HCT116 (cell line): ENCODE data around the gene PPP1R37. TPM values are rescaled to one million over a fixed set of nuclear protein-coding genes. Genes with fewer than 3 reads are reported as not detected.

Experiments
- ATAC-seq: fragments of 200-7000 bp; cut with Tn5 transposase; 2 replicates; pipeline ENCODE4 v1.9.1; 2020; ENCODE audit warnings: mild to moderate bottlenecking, moderate library complexity
- BruUV-seq: library from RNA; stranded (reverse); fragments of 400-500 nt; replicated peaks from 2 replicates; lab custom pipeline; 2021; lab: Mats Ljungman, UMichigan
- CTCF ChIA-PET: fragments of 300-600 bp; sonication (Branson Sonifier 250); formaldehyde crosslinking; loops from one replicate; lab custom pipeline; 2021; ENCODE audit warnings: antibody characterized with exemption; lab: Charles Lee
- POLR2A ChIA-PET: fragments of 300-600, 350-600 bp; sonication (Branson Sonifier 250); formaldehyde crosslinking; loops from one replicate; lab custom pipeline; 2021; ENCODE audit warnings: antibody characterized with exemption; lab: Charles Lee
- RAD21 ChIA-PET, 2 experiments: fragments of 300-600 bp; sonication (Branson Sonifier 250); formaldehyde crosslinking; loops; one replicate each; lab custom pipeline; 2023; ENCODE audit warnings: low total read pairs in 2 of 2; ENCODE audit not compliant: uncharacterized antibody in 2 of 2, unreplicated experiment in 2 of 2, low non-redundant PET in 1 of 2; lab: Charles Lee
- DNase-seq: peaks from one replicate; pipeline ENCODE4 v3.0.0-alpha.2; 2010; ENCODE audit warnings: low read depth, low spot score
- H2AFZ ChIP-seq: fragments of 200-600 bp; shearing (Covaris generic), sonication (generic); 2 replicates; pipeline ENCODE4 v1.6.1; 2017; ENCODE audit warnings: low read depth, mixed run types, mixed read lengths, antibody characterized with exemption, low read length; ENCODE audit not compliant: poor library complexity, severe bottlenecking
- H3K27ac ChIP-seq: 2 replicates; pipeline ENCODE4 v1.5.1; 2012; ENCODE audit warnings: low read depth, low read length
- H3K27me3 ChIP-seq: fragments of 200-600 bp; sonication (generic); 2 replicates; pipeline ENCODE4 v1.6.1; 2016; ENCODE audit warnings: mixed run types, low read length, mixed read lengths; ENCODE audit not compliant: insufficient read depth
- H3K36me3 ChIP-seq, 2 experiments: fragments of 200-500 bp in 1 of 2; fragments of 200-600 bp in 1 of 2; sonication (Bioruptor generic) in 1 of 2; sonication (generic) in 1 of 2; 2 replicates each; pipeline versions ENCODE4 v1.5.1 to v1.6.1; 2014 to 2016; ENCODE audit warnings: low read length in 2 of 2, inconsistent platforms in 1 of 2, mixed read lengths in 1 of 2, mixed run types in 1 of 2; ENCODE audit not compliant: insufficient read depth in 2 of 2, control insufficient read depth in 1 of 2
- H3K4me1 ChIP-seq, 2 experiments: fragments of 200-600 bp in 1 of 2; sonication (generic) in 1 of 2; 2 replicates each; pipeline versions ENCODE4 v1.5.1 to v1.6.1; 2012 to 2017; ENCODE audit warnings: low read length in 2 of 2, inconsistent platforms in 1 of 2, mild to moderate bottlenecking in 1 of 2, mixed read lengths in 1 of 2, mixed run types in 1 of 2, moderate library complexity in 1 of 2; ENCODE audit not compliant: insufficient read depth in 2 of 2, control insufficient read depth in 1 of 2
- H3K4me2 ChIP-seq: fragments of 200-600 bp; sonication (generic); 2 replicates; pipeline ENCODE4 v1.6.1; 2017; ENCODE audit warnings: mixed run types, low read length, mixed read lengths
- H3K4me3 ChIP-seq, 2 experiments: fragments of 200-600 bp in 1 of 2; sonication (generic) in 1 of 2; replicated peaks in 1 of 2; 2 replicates each; pipeline ENCODE4 v1.5.1; 2011 to 2016; ENCODE audit warnings: low read length in 2 of 2, control low read depth in 1 of 2, low read depth in 1 of 2, mild to moderate bottlenecking in 1 of 2, mixed read lengths in 1 of 2, mixed run types in 1 of 2
- H3K79me2 ChIP-seq: fragments of 200-600 bp; sonication (generic); 2 replicates; pipeline ENCODE4 v1.6.1; 2017; ENCODE audit warnings: mild to moderate bottlenecking, mixed run types, low read length, moderate library complexity, mixed read lengths; ENCODE audit not compliant: insufficient read depth
- H3K9ac ChIP-seq: fragments of 200-600 bp; sonication (generic); 2 replicates; pipeline ENCODE4 v1.6.1; 2016; ENCODE audit warnings: low read length, mixed read lengths
- H3K9me2 ChIP-seq: fragments of 200-600 bp; sonication (generic), shearing (Covaris generic); 2 replicates; pipeline ENCODE4 v1.6.1; 2017; ENCODE audit warnings: mixed run types, mild to moderate bottlenecking, moderate library complexity; ENCODE audit not compliant: insufficient read depth
- H3K9me3 ChIP-seq, 2 experiments: fragments of 200-500 bp in 1 of 2; fragments of 200-600 bp in 1 of 2; sonication (Bioruptor generic) in 1 of 2; sonication (generic) in 1 of 2; 2 replicates each; pipeline ENCODE4 v1.6.1; 2014 to 2017; ENCODE audit warnings: low read length in 2 of 2, mixed read lengths in 2 of 2, inconsistent platforms in 1 of 2, low read depth in 1 of 2, mild to moderate bottlenecking in 1 of 2, mixed run types in 1 of 2, moderate library complexity in 1 of 2; ENCODE audit not compliant: control insufficient read depth in 1 of 2, insufficient read depth in 1 of 2
- H4K20me1 ChIP-seq: fragments of 200-600 bp; sonication (generic), shearing (Covaris generic); 2 replicates; pipeline ENCODE4 v1.6.1; 2017; ENCODE audit warnings: mixed run types, mild to moderate bottlenecking, moderate library complexity; ENCODE audit not compliant: insufficient read depth
- EGR1 ChIP-seq: IDR thresholded peaks from 2 replicates; pipeline ENCODE4 v1.6.1; 2012; ENCODE audit warnings: low read depth
- EZH2 ChIP-seq: fragments of 200-600 bp; sonication (generic); IDR thresholded peaks from 2 replicates; pipeline ENCODE4 v1.6.1; 2017; ENCODE audit warnings: antibody characterized with exemption, mixed run types
- EZH2phosphoT487 ChIP-seq: fragments of 200-600 bp; IDR thresholded peaks from 2 replicates; pipeline ENCODE4 v1.6.1; 2018; ENCODE audit warnings: antibody characterized with exemption, borderline replicate concordance
- POLR2AphosphoS5 ChIP-seq: IDR thresholded peaks from 2 replicates; pipeline ENCODE4 v1.6.1; 2011; ENCODE audit warnings: mild to moderate bottlenecking, low read depth, low read length, moderate library complexity
- RAD21 ChIP-seq: IDR thresholded peaks from 2 replicates; pipeline ENCODE4 v1.6.1; 2012; ENCODE audit warnings: low read depth, mild to moderate bottlenecking
- REST ChIP-seq: IDR thresholded peaks from 2 replicates; pipeline ENCODE4 v1.6.1; 2012; ENCODE audit warnings: low read depth
- SIN3A ChIP-seq: IDR thresholded peaks from 2 replicates; pipeline ENCODE4 v1.6.1; 2012; ENCODE audit warnings: low read depth
- SP1 ChIP-seq: IDR thresholded peaks from 2 replicates; pipeline ENCODE4 v1.6.1; 2012; ENCODE audit warnings: low read depth
- intact Hi-C: fragments of 100-400 bp; cut with micrococcal nuclease; formaldehyde crosslinking; loops from 2 replicates; pipeline ENCODE4 v1.10.0; 2022
- total RNA-seq: library from RNA; stranded (reverse); gene quantifications from one replicate; pipeline ENCODE4 v1.2.1, GENCODE V29; 2021; ENCODE audit not compliant: unreplicated experiment
- TF ChIP-seq, protein P1 (sequence below): IDR thresholded peaks from 2 replicates; pipeline ENCODE4 v1.6.1; 2012

The PPP1R37 gene
- total RNA-seq, 1 experiment from 2014 or later = 32.7 TPM

DNA sequence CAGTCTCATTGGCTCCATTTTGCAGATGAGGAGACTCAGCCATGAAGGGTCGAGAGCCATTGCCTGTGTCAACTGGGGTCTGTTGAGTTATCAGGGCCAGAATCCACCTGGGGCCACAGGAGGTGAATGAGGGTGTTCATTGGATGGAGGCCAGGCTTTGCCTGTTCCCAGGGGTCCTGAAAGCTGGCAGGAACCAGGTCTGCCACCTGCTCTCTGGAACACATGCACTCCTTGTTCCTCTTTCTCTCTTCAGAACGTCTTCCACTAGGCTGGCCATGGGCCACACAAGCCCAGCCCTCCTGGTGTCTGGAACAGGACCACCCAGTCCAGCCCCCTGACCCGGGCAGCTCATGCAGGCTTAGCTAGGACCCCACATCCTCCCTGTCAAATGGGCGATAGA is 21.1 kb downstream of the PPP1R37 start:
- no peak for TF ChIP-seq POLR2AphosphoS5
- TF ChIP-seq EZH2phosphoT487 = no peak
- TF ChIP-seq SIN3A = no peak
- TF ChIP-seq EGR1 = no peak
- TF ChIP-seq, protein P1, sequence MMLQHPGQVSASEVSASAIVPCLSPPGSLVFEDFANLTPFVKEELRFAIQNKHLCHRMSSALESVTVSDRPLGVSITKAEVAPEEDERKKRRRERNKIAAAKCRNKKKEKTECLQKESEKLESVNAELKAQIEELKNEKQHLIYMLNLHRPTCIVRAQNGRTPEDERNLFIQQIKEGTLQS = no peak
- no peak for TF ChIP-seq REST
- no peak for TF ChIP-seq SP1
- TF ChIP-seq EZH2 = no peak
- no peak for TF ChIP-seq RAD21
- Histone ChIP-seq H3K4me1 (peaks cover 4 to 13% of the 10 kb centered on the region in 2 experiments; a peak in 1 of 4 replicates), H3K4me2 (no peak overlapping the region), H3K36me3 (no peaks in the 10 kb centered on the region), H3K9me3 (no peaks in the 10 kb centered on the region), H4K20me1 (0 out of 2 replicates have a peak, but pooled peaks cover under 1% of the 10 kb centered on the region), H3K4me3 (no peak overlapping the region), H2AFZ (no peak overlapping the region), H3K9ac (no peak overlapping the region), H3K79me2 (peaks cover 91% of the 10 kb centered on the region), H3K9me2 (no peaks in the 10 kb centered on the region), H3K27me3 (no peaks in the 10 kb centered on the region), H3K27ac (no peak overlapping the region)
- BruUV-seq = no TSS peak
- ChIA-PET RAD21 (no interaction called here), POLR2A (no interaction called here), CTCF (no interaction called here)
- no peak for DNase-seq
- ATAC-seq = no peak
- intact Hi-C loops = no loop called here
